ENCODE measurements around the gene CNTN5.

DNA sequence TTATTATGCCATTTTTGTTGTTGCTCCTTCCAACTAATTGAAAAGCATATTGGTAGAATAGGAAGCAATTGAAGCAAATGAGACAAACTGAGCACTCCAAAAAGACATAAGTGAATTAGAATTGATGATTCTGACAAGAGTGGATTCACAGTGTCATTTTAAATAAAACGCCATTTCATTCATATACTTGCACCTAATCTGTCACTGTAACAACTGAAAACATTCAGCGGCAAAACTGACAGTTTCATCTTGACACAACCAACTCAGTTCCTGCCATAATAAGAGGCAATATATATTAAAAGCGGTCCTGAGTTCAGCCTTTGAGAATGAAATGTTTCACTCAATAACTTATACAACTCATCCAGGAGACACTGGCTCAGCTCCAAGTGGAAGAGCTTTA, 306.8 kb downstream of the CNTN5 start:
- TF ChIP-seq, protein P1, sequence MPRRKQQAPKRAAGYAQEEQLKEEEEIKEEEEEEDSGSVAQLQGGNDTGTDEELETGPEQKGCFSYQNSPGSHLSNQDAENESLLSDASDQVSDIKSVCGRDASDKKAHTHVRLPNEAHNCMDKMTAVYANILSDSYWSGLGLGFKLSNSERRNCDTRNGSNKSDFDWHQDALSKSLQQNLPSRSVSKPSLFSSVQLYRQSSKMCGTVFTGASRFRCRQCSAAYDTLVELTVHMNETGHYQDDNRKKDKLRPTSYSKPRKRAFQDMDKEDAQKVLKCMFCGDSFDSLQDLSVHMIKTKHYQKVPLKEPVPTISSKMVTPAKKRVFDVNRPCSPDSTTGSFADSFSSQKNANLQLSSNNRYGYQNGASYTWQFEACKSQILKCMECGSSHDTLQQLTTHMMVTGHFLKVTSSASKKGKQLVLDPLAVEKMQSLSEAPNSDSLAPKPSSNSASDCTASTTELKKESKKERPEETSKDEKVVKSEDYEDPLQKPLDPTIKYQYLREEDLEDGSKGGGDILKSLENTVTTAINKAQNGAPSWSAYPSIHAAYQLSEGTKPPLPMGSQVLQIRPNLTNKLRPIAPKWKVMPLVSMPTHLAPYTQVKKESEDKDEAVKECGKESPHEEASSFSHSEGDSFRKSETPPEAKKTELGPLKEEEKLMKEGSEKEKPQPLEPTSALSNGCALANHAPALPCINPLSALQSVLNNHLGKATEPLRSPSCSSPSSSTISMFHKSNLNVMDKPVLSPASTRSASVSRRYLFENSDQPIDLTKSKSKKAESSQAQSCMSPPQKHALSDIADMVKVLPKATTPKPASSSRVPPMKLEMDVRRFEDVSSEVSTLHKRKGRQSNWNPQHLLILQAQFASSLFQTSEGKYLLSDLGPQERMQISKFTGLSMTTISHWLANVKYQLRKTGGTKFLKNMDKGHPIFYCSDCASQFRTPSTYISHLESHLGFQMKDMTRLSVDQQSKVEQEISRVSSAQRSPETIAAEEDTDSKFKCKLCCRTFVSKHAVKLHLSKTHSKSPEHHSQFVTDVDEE (CRISPR knock-in tag; IDR thresholded peaks at IDR 0.05): no peak
- TF ChIP-seq PATZ1 (CRISPR knock-in tag; IDR thresholded peaks at IDR 0.05; ENCODE audit: borderline replicate concordance): no peak
- no peak for TF ChIP-seq TOX (CRISPR knock-in tag; IDR thresholded peaks at IDR 0.05; ENCODE audit: borderline replicate concordance)
- TF ChIP-seq BACH2 (CRISPR knock-in tag; IDR thresholded peaks at IDR 0.05; ENCODE audit: borderline replicate concordance): no peak
- TF ChIP-seq GLIS3 (CRISPR knock-in tag; IDR thresholded peaks at IDR 0.05): no peak

Data from SK-N-SH treated with all-trans-retinoic acid at 6 μM for 48 hours (cell line).